HepG2 (cell line): Measurements from ENCODE around the gene SENP5. TPM values are rescaled to one million over a fixed set of nuclear protein-coding genes. Genes with fewer than 3 reads are reported as not detected.

ENCODE experiments used
- ATAC-seq: fragments of 200-7000 bp; cut with Tn5 transposase; 3 replicates; pipeline ENCODE4 v1.9.1; 2020; ENCODE audit warnings: mild to moderate bottlenecking, moderate library complexity
- BruUV-seq: library from RNA; stranded (reverse); fragments of 400-500 nt; replicated peaks from 2 replicates; lab custom pipeline; 2021; lab: Mats Ljungman, UMichigan
- CTCF ChIA-PET: fragments of 300-600 bp; formaldehyde crosslinking; extraction: SDS; loops from one replicate; lab custom pipeline; 2021; ENCODE audit warnings: low total read pairs, inconsistent platforms, low intra/inter-chr PET ratio; lab: Yijun Ruan, JAX
- POLR2A ChIA-PET: fragments of 350-600 bp; sonication (Branson Sonifier 250); formaldehyde crosslinking; loops from one replicate; lab custom pipeline; 2020; ENCODE audit warnings: antibody characterized with exemption, inconsistent platforms; lab: Yijun Ruan, JAX
- DNase-seq: peaks from one replicate; pipeline ENCODE4 v3.0.0-alpha.2; 2015; ENCODE audit warnings: low spot score
- FAIRE-seq: peaks from 3 replicates; lab custom pipeline; 2011; peaks lifted over from hg19 to GRCh38; lab: Jason Lieb, UNC
- H2AFZ ChIP-seq: one replicate; pipeline ENCODE4 v1.6.1; 2011; ENCODE audit warnings: low read length, inconsistent platforms
- H3K27ac ChIP-seq: fragments of 300-600 bp; 3 replicates; pipeline ENCODE4 v1.8.0; 2011; ENCODE audit warnings: mixed run types, mild to moderate bottlenecking, mixed read lengths, low read length, inconsistent platforms; ENCODE audit not compliant: insufficient read depth; ENCODE audit errors: extremely low read length
- H3K27me3 ChIP-seq, 2 experiments: fragments of 200-600 bp in 1 of 2; 2 replicates in 1 of 2; 3 replicates in 1 of 2; pipeline versions ENCODE4 v1.6.0 to v1.8.0; 2011; ENCODE audit warnings: low read length in 2 of 2, mild to moderate bottlenecking in 2 of 2, moderate library complexity in 2 of 2, inconsistent platforms in 1 of 2; ENCODE audit not compliant: insufficient read depth in 2 of 2, control insufficient read depth in 1 of 2
- H3K36me3 ChIP-seq, 2 experiments: fragments of 200-600 bp in 1 of 2; replicated peaks in 1 of 2; 2 replicates in 1 of 2; 3 replicates in 1 of 2; pipeline versions ENCODE4 v1.5.1 to v1.8.0; 2011; ENCODE audit warnings: low read length in 2 of 2, inconsistent platforms in 1 of 2; ENCODE audit not compliant: insufficient read depth in 2 of 2, control insufficient read depth in 1 of 2
- H3K4me1 ChIP-seq: 2 replicates; pipeline ENCODE4 v1.5.1; 2012; ENCODE audit warnings: low read length, inconsistent platforms; ENCODE audit not compliant: insufficient read depth
- H3K4me2 ChIP-seq: 2 replicates; pipeline ENCODE4 v1.6.0; 2011; ENCODE audit warnings: low read depth, low read length, inconsistent platforms
- H3K4me3 ChIP-seq, 3 experiments: fragments of 200-600 bp in 1 of 3; sonication (generic), shearing (Covaris generic) in 1 of 3; replicated peaks in 1 of 3; 2 replicates each; pipeline ENCODE4 v1.5.1; 2011 to 2016; ENCODE audit warnings: low read length in 3 of 3, inconsistent platforms in 2 of 3, low read depth in 2 of 3, mild to moderate bottlenecking in 2 of 3, control low read depth in 1 of 3, mixed read lengths in 1 of 3; ENCODE audit not compliant: insufficient read depth in 1 of 3
- H3K79me2 ChIP-seq: one replicate; pipeline ENCODE4 v1.6.1; 2011; ENCODE audit warnings: low read length, inconsistent platforms; ENCODE audit not compliant: insufficient read depth
- H3K9ac ChIP-seq: 2 replicates; pipeline ENCODE4 v1.6.0; 2011; ENCODE audit warnings: mild to moderate bottlenecking, low read depth, low read length, inconsistent platforms; ENCODE audit not compliant: insufficient read depth
- H3K9me3 ChIP-seq: 2 replicates; pipeline ENCODE4 v1.5.1; 2012; ENCODE audit warnings: mild to moderate bottlenecking, low read length
- H4K20me1 ChIP-seq: 2 replicates; pipeline ENCODE4 v1.6.0; 2011; ENCODE audit warnings: inconsistent platforms, mild to moderate bottlenecking, low read length, moderate library complexity; ENCODE audit not compliant: insufficient read depth
- AGO1 ChIP-seq: fragments of 200-400 bp; formaldehyde crosslinking; IDR thresholded peaks from 2 replicates; pipeline ENCODE4 v1.6.1; 2017; ENCODE audit warnings: mild to moderate bottlenecking, low read depth, low read length, moderate library complexity; ENCODE audit not compliant: poor library complexity, severe bottlenecking
- CSRNP1 ChIP-seq: sonication (generic); formaldehyde crosslinking; IDR thresholded peaks from 2 replicates; pipeline ENCODE4 v1.8.1; 2023; ENCODE audit warnings: mild to moderate bottlenecking, missing genetic modification reagents
- DBP ChIP-seq: sonication (generic); formaldehyde crosslinking; IDR thresholded peaks from 2 replicates; pipeline ENCODE4 v1.4.0; 2020; ENCODE audit warnings: missing genetic modification reagents; ENCODE audit errors: not compliant biosample characterization
- FOSL1 ChIP-seq: sonication (generic); formaldehyde crosslinking; IDR thresholded peaks from 2 replicates; pipeline ENCODE4 v1.9.0; 2021; ENCODE audit warnings: missing genetic modification reagents, borderline replicate concordance
- KDM5B ChIP-seq: sonication (generic); formaldehyde crosslinking; IDR thresholded peaks from 2 replicates; pipeline ENCODE4 v1.4.0; 2020; ENCODE audit warnings: missing genetic modification reagents, mild to moderate bottlenecking, borderline replicate concordance
- KIAA2018 ChIP-seq: sonication (generic); formaldehyde crosslinking; IDR thresholded peaks from 2 replicates; pipeline ENCODE4 v1.5.0; 2020; ENCODE audit warnings: mild to moderate bottlenecking, missing genetic modification reagents, borderline replicate concordance
- WIZ ChIP-seq: sonication (generic); formaldehyde crosslinking; IDR thresholded peaks from 2 replicates; pipeline ENCODE4 v1.5.1; 2020; ENCODE audit warnings: mild to moderate bottlenecking, missing genetic modification reagents
- ZC3H13 ChIP-seq: sonication (generic); formaldehyde crosslinking; IDR thresholded peaks from 2 replicates; pipeline ENCODE4 v1.8.1; 2023; ENCODE audit warnings: mild to moderate bottlenecking, missing genetic modification reagents, moderate library complexity
- ZNF776 ChIP-seq: sonication (generic); formaldehyde crosslinking; IDR thresholded peaks from 2 replicates; pipeline ENCODE4 v1.4.0; 2020; ENCODE audit warnings: mild to moderate bottlenecking, missing genetic modification reagents
- ZNF839 ChIP-seq: sonication (generic); formaldehyde crosslinking; IDR thresholded peaks from 2 replicates; pipeline ENCODE4 v1.4.0; 2020; ENCODE audit warnings: missing genetic modification reagents, mild to moderate bottlenecking, borderline replicate concordance
- WGBS: methylation state at CpG from one replicate; pipeline ENCODE4 v1.1.6; 2017; ENCODE audit warnings: low lambda C conversion rate; 5-methylcytosine and 5-hydroxymethylcytosine counted together
- in situ Hi-C: cut with HindIII; loops from 2 replicates; pipeline ENCODE4 v1.10.0; 2017; ENCODE audit warnings: low pct_unique_long_range_greater_than_20kb; ENCODE audit not compliant: extremely low pct_ligation_motif_present
- intact Hi-C: fragments of 100-400 bp; cut with micrococcal nuclease; formaldehyde crosslinking; loops from one replicate; pipeline ENCODE4 v1.10.0; 2022; ENCODE audit not compliant: unreplicated experiment
- polyA plus RNA-seq, 8 experiments: library from polyadenylated mRNA; depleted of rRNA in 3 of 8; stranded (reverse) in 7 of 8; unstranded in 1 of 8; fragments of >200 nt; fragmentation: Illumina TruSeq in 4 of 8; extraction: Trizol in 4 of 8; gene quantifications; 2 replicates each; pipeline versions ENCODE4 v1.2.1 to v1.2.3, GENCODE V29; 2011 to 2016; ENCODE audit warnings: low read depth in 4 of 8, missing spikeins in 1 of 8, mixed read lengths in 1 of 8; ENCODE audit not compliant: insufficient read depth in 1 of 8
- total RNA-seq, 5 experiments: library from RNA; depleted of rRNA; stranded (reverse); fragments of >200 nt; fragmentation: Illumina TruSeq; extraction: Trizol; gene quantifications; 2 replicates each; pipeline ENCODE4 v1.2.3, GENCODE V29; 2016; ENCODE audit warnings: low read depth in 1 of 5

Gene SENP5
- total and polyA plus RNA-seq, 2 of the 13 experiments (the other 11 are each of a cell fraction or from before 2014, with no cell fraction given): 17.6 to 30.9 TPM

- Histone ChIP-seq H3K36me3 (peaks cover 0 to 3% of the 10 kb centered on the region in 2 experiments; a peak in 1 of 5 replicates), H3K9ac (peak overlapping the region; percentile 24; the same call in 1 of the 2 replicates), H4K20me1 (no peaks in the 10 kb centered on the region; the same call in 1 of the 2 replicates), H3K27me3 (peaks cover 0 to 3% of the 10 kb centered on the region in 2 experiments; a peak in 2 of 5 replicates), H3K27ac (peak overlapping the region; percentile 41), H2AFZ (no peak overlapping the region), H3K9me3 (no peaks in the 10 kb centered on the region), H3K4me3 (peak overlapping the region in 1 of 3 experiments; percentile 44; a peak in 1 of 6 replicates), H3K4me2 (peak overlapping the region; percentile 52), H3K4me1 (peaks cover 97% of the 10 kb centered on the region), H3K79me2 (peaks cover 15% of the 10 kb centered on the region)
- intact Hi-C loops (loop anchor here (2.0 kb wide), 2 partner anchors 23 to 109 kb away; no protein-coding TSS in a partner anchor), in situ Hi-C loops (no loop called here)
- no peak; the same call in 2 of the 3 replicates for ATAC-seq
- CTCF ChIA-PET: interaction anchor here (1.9 kb wide), 1 partner anchor 22 kb away, joined by 15 read pairs; the partner anchor contains the start of gene PIGZ
- no peak for DNase-seq
- POLR2A ChIA-PET: no interaction called here
- BruUV-seq: no TSS peak
- 77% methylated on average over 18 of the region's 28 CpGs for WGBS
- no peak for FAIRE-seq
- TF ChIP-seq AGO1 (peak; percentile 48), CSRNP1 (CRISPR knock-in tag) (0 out of 2 replicates have a peak, but pooled peaks have one; percentile 1), ZC3H13 (CRISPR knock-in tag) (peak; percentile 36; the same call in 1 of the 2 replicates), KDM5B (CRISPR knock-in tag) (peak; percentile 47; the same call in 1 of the 2 replicates), KIAA2018 (CRISPR knock-in tag) (0 out of 2 replicates have a peak, but pooled peaks have one; percentile 38), WIZ (CRISPR knock-in tag) (0 out of 2 replicates have a peak, but pooled peaks have one; percentile 38), DBP (no peak), ZNF839 (CRISPR knock-in tag) (0 out of 2 replicates have a peak, but pooled peaks have one; percentile 16), ZNF776 (peak; percentile 34), FOSL1 (CRISPR knock-in tag) (no peak)
Measured at GRCh38 chr3:196947860-196948441, 80.2 kb downstream of the SENP5 start.
